H1 (cell line): Measurements from ENCODE around the gene ATG4D. TPM values are rescaled to one million over a fixed set of nuclear protein-coding genes. Genes with fewer than 3 reads are reported as not detected.

Experiments
- CTCF ChIA-PET: fragments of 300-600 bp; sonication (Branson Sonifier 250); formaldehyde crosslinking; loops from one replicate; lab custom pipeline; 2021; ENCODE audit not compliant: partially characterized antibody; lab: Charles Lee
- POLR2A ChIA-PET: fragments of 300-600 bp; sonication (Branson Sonifier 250); formaldehyde crosslinking; loops from one replicate; lab custom pipeline; 2021; ENCODE audit warnings: inconsistent platforms; ENCODE audit not compliant: partially characterized antibody; lab: Charles Lee
- DNase-seq, 2 experiments: peaks; one replicate each; pipeline versions ENCODE4 v3.0.0 to v3.0.0-alpha.2; 2010 to 2022; ENCODE audit warnings: low spot score in 2 of 2, low read depth in 1 of 2, mixed read lengths in 1 of 2
- FAIRE-seq: peaks from 2 replicates; lab custom pipeline; 2011; peaks lifted over from hg19 to GRCh38; lab: Jason Lieb, UNC
- H2AFZ ChIP-seq: 2 replicates; pipeline ENCODE4 v1.8.1; 2012; ENCODE audit warnings: low read length, inconsistent platforms
- H2AK5ac ChIP-seq: 2 replicates; pipeline ENCODE4 v1.6.1; 2013; ENCODE audit warnings: low read depth, low read length
- H2BK120ac ChIP-seq: replicated peaks from 2 replicates; pipeline ENCODE3; 2013; ENCODE audit warnings: low read depth, low read length, inconsistent platforms
- H2BK12ac ChIP-seq: 2 replicates; pipeline ENCODE4 v1.6.1; 2013; ENCODE audit warnings: low read depth, low read length
- H2BK15ac ChIP-seq: 2 replicates; pipeline ENCODE4 v1.6.1; 2013; ENCODE audit warnings: low read length
- H2BK20ac ChIP-seq: 2 replicates; pipeline ENCODE4 v1.6.1; 2013; ENCODE audit warnings: low read length
- H2BK5ac ChIP-seq: 2 replicates; pipeline ENCODE4 v1.6.1; 2013; ENCODE audit warnings: low read depth, low read length
- H3K14ac ChIP-seq: 2 replicates; pipeline ENCODE4 v1.6.1; 2013; ENCODE audit warnings: inconsistent platforms; ENCODE audit not compliant: insufficient read length
- H3K18ac ChIP-seq: 2 replicates; pipeline ENCODE4 v1.6.1; 2013; ENCODE audit warnings: low read length; ENCODE audit errors: extremely low read depth
- H3K23ac ChIP-seq: 2 replicates; pipeline ENCODE4 v1.6.1; 2013; ENCODE audit warnings: inconsistent platforms; ENCODE audit not compliant: insufficient read length
- H3K23me2 ChIP-seq: 2 replicates; pipeline ENCODE4 v1.6.1; 2013; ENCODE audit warnings: low read depth, low read length
- H3K27ac ChIP-seq: 2 replicates; pipeline ENCODE4 v1.6.1; 2011; ENCODE audit warnings: low read depth, low read length, inconsistent platforms
- H3K27me3 ChIP-seq, 4 experiments: replicated peaks in 1 of 4; 1 replicate in 1 of 4; 2 replicates in 3 of 4; pipeline versions ENCODE4 v1.6.1 to v1.8.1; 2011 to 2013; ENCODE audit warnings: low read length in 3 of 4, mild to moderate bottlenecking in 3 of 4, inconsistent platforms in 2 of 4, mixed read lengths in 2 of 4, moderate library complexity in 1 of 4; ENCODE audit not compliant: control insufficient read depth in 3 of 4, insufficient read depth in 3 of 4; ENCODE audit errors: extremely low read depth in 1 of 4
- H3K36me3 ChIP-seq, 4 experiments: 2 replicates each; pipeline versions ENCODE4 v1.6.1 to v1.8.1; 2011 to 2013; ENCODE audit warnings: mild to moderate bottlenecking in 4 of 4, low read length in 3 of 4, moderate library complexity in 2 of 4, control low read depth in 1 of 4, inconsistent platforms in 1 of 4; ENCODE audit not compliant: insufficient read depth in 4 of 4, control insufficient read depth in 2 of 4
- H3K4ac ChIP-seq: replicated peaks from 2 replicates; pipeline ENCODE3; 2013; ENCODE audit warnings: low read length, low read depth, mixed read lengths, inconsistent platforms; ENCODE audit not compliant: insufficient read length
- H3K4me1 ChIP-seq, 4 experiments: replicated peaks in 1 of 4; 1 replicate in 1 of 4; 2 replicates in 3 of 4; pipeline versions ENCODE4 v1.6.1 to v1.8.1; 2011 to 2013; ENCODE audit warnings: low read length in 3 of 4, inconsistent platforms in 2 of 4, mixed read lengths in 1 of 4; ENCODE audit not compliant: insufficient read depth in 4 of 4, control insufficient read depth in 3 of 4
- H3K4me2 ChIP-seq, 2 experiments: 2 replicates each; pipeline versions ENCODE4 v1.6.1 to v1.8.1; 2011 to 2013; ENCODE audit warnings: low read depth in 2 of 2, low read length in 2 of 2, control low read depth in 1 of 2, inconsistent platforms in 1 of 2, mild to moderate bottlenecking in 1 of 2; ENCODE audit not compliant: insufficient read depth in 1 of 2
- H3K4me3 ChIP-seq, 4 experiments: fragments of 200-600, 300-600 bp in 1 of 4; sonication (generic), shearing (Covaris generic), sonication (Bioruptor Twin) in 1 of 4; 2 replicates each; pipeline versions ENCODE4 v1.5.1 to v1.8.1; 2011 to 2016; ENCODE audit warnings: low read length in 4 of 4, low read depth in 3 of 4, control low read depth in 2 of 4, inconsistent platforms in 2 of 4, mild to moderate bottlenecking in 2 of 4, mixed read lengths in 1 of 4, moderate library complexity in 1 of 4; ENCODE audit not compliant: insufficient read depth in 2 of 4; ENCODE audit errors: extremely low read depth in 1 of 4
- H3K56ac ChIP-seq: replicated peaks from 2 replicates; pipeline ENCODE3; 2013; ENCODE audit warnings: low read depth, mild to moderate bottlenecking, mixed read lengths, low read length, inconsistent platforms; ENCODE audit not compliant: insufficient read length
- H3K79me1 ChIP-seq: 2 replicates; pipeline ENCODE4 v1.6.1; 2013; ENCODE audit warnings: low read depth, low read length, control low read depth
- H3K79me2 ChIP-seq, 2 experiments: 2 replicates each; pipeline versions ENCODE4 v1.6.1 to v1.8.1; 2012 to 2013; ENCODE audit warnings: low read length in 2 of 2, mild to moderate bottlenecking in 2 of 2, inconsistent platforms in 1 of 2; ENCODE audit not compliant: insufficient read depth in 2 of 2, control insufficient read depth in 1 of 2
- H3K9ac ChIP-seq, 4 experiments: replicated peaks in 1 of 4; 1 replicate in 1 of 4; 2 replicates in 3 of 4; pipeline versions ENCODE4 v1.6.1 to v1.8.1; 2011 to 2013; ENCODE audit warnings: low read depth in 3 of 4, low read length in 3 of 4, control low read depth in 2 of 4, mild to moderate bottlenecking in 2 of 4, moderate library complexity in 2 of 4, inconsistent platforms in 1 of 4; ENCODE audit errors: extremely low read depth in 1 of 4
- H3K9me3 ChIP-seq, 2 experiments: 2 replicates each; pipeline versions ENCODE4 v1.6.1 to v1.8.1; 2012 to 2013; ENCODE audit warnings: mild to moderate bottlenecking in 2 of 2, moderate library complexity in 2 of 2, control low read depth in 1 of 2, inconsistent platforms in 1 of 2, low read depth in 1 of 2, low read length in 1 of 2, mixed read lengths in 1 of 2; ENCODE audit not compliant: insufficient read depth in 2 of 2
- H4K20me1 ChIP-seq, 2 experiments: replicated peaks in 1 of 2; 2 replicates each; pipeline versions ENCODE3 to v1.8.1; 2011 to 2013; ENCODE audit warnings: inconsistent platforms in 2 of 2, low read length in 2 of 2, mild to moderate bottlenecking in 1 of 2; ENCODE audit not compliant: insufficient read depth in 2 of 2, control insufficient read depth in 1 of 2
- H4K5ac ChIP-seq: 2 replicates; pipeline ENCODE4 v1.6.1; 2013; ENCODE audit warnings: low read length, low read depth, mixed read lengths, inconsistent platforms; ENCODE audit not compliant: insufficient read length
- H4K8ac ChIP-seq: 2 replicates; pipeline ENCODE4 v1.8.0; 2013; ENCODE audit warnings: mild to moderate bottlenecking, moderate library complexity, low read length, inconsistent platforms; ENCODE audit not compliant: insufficient read depth; ENCODE audit errors: extremely low read depth
- H4K91ac ChIP-seq: replicated peaks from 2 replicates; pipeline ENCODE3; 2013; ENCODE audit warnings: low read length, mixed read lengths, inconsistent platforms; ENCODE audit not compliant: insufficient read length
- BRCA1 ChIP-seq: IDR thresholded peaks from 2 replicates; pipeline ENCODE4 v1.6.1; 2012; ENCODE audit warnings: low read depth, low read length, improper control_type of control experiment
- CBX5 ChIP-seq: fragments of 300-800, 300-1000 bp; sonication (generic); IDR thresholded peaks from 2 replicates; pipeline ENCODE4 v1.7.1; 2016; ENCODE audit warnings: antibody characterized with exemption, low read length, low read depth
- CEBPB ChIP-seq: IDR thresholded peaks from 2 replicates; pipeline ENCODE4 v1.6.1; 2012; ENCODE audit warnings: low read depth, low read length
- CTBP2 ChIP-seq: IDR thresholded peaks from 2 replicates; pipeline ENCODE4 v1.7.0; 2011; ENCODE audit warnings: borderline replicate concordance, mild to moderate bottlenecking, moderate library complexity, mixed read lengths, low read length; ENCODE audit not compliant: insufficient read depth, insufficient read length
- HDAC6 ChIP-seq: IDR thresholded peaks from one replicate; pipeline ENCODE4 v1.7.1; 2012; ENCODE audit warnings: low read depth, mild to moderate bottlenecking, inconsistent platforms, low read length, moderate library complexity
- JUND ChIP-seq: IDR thresholded peaks from 2 replicates; pipeline ENCODE4 v1.6.1; 2011; ENCODE audit warnings: mild to moderate bottlenecking, improper control_type of control experiment, low read length
- KDM5A ChIP-seq: fragments of 200-600 bp; IDR thresholded peaks from 2 replicates; pipeline ENCODE4 v1.7.1; 2012; ENCODE audit warnings: mild to moderate bottlenecking, low read length, inconsistent platforms, mixed read lengths
- MAX ChIP-seq: IDR thresholded peaks from 2 replicates; pipeline ENCODE4 v1.6.1; 2012; ENCODE audit warnings: inconsistent platforms
- RAD21 ChIP-seq, 2 experiments: IDR thresholded peaks in 1 of 2; conservative IDR thresholded peaks in 1 of 2; 2 replicates each; pipeline ENCODE4 v1.6.1; 2011; ENCODE audit warnings: low read depth in 2 of 2, low read length in 2 of 2, improper control_type of control experiment in 1 of 2, inconsistent platforms in 1 of 2, mild to moderate bottlenecking in 1 of 2, moderate library complexity in 1 of 2
- RNF2 ChIP-seq: fragments of 200-900, 300-1000 bp; sonication (generic); IDR thresholded peaks from 2 replicates; pipeline ENCODE4 v1.7.1; 2016; ENCODE audit warnings: borderline replicate concordance, low read depth, mild to moderate bottlenecking, antibody characterized with exemption, low read length; ENCODE audit not compliant: poor library complexity, severe bottlenecking; ENCODE audit errors: missing control alignments
- SIX5 ChIP-seq: IDR thresholded peaks from 2 replicates; pipeline ENCODE4 v1.6.1; 2011; ENCODE audit warnings: mild to moderate bottlenecking, low read depth, low read length
- SRF ChIP-seq: IDR thresholded peaks from 2 replicates; pipeline ENCODE4 v1.6.1; 2011; ENCODE audit warnings: mild to moderate bottlenecking, low read depth, low read length, moderate library complexity
- WGBS, 2 experiments: shearing (Covaris generic) in 1 of 2; methylation state at CpG; one replicate each; pipeline versions ENCODE4 v1.1.6 to v1.1.7; 2013 to 2015; ENCODE audit warnings: low lambda C conversion rate in 2 of 2, mixed read lengths in 2 of 2, inconsistent platforms in 1 of 2, low coverage in 1 of 2, missing lambda C conversion rate in 1 of 2; ENCODE audit not compliant: insufficient replicate concordance in 2 of 2, insufficient coverage in 1 of 2, insufficient read length in 1 of 2; ENCODE audit errors: extremely low coverage in 1 of 2, missing lambda C conversion rate in 1 of 2; 5-methylcytosine and 5-hydroxymethylcytosine counted together
- polyA plus RNA-seq, 7 experiments: library from polyadenylated mRNA; depleted of rRNA in 3 of 7; stranded (reverse) in 5 of 7; unstranded in 2 of 7; fragments of >200 nt in 5 of 7; fragments of 200-250 nt in 2 of 7; gene quantifications; 1 replicate in 5 of 7; 2 replicates in 1 of 7; 4 replicates in 1 of 7; pipeline versions ENCODE4 v1.2.1 to v1.2.3, GENCODE V29; 2011 to 2013; ENCODE audit warnings: missing spikeins in 2 of 7, mixed read lengths in 2 of 7
- total RNA-seq: library from RNA; stranded (reverse); fragmentation: NEBNext Ultra II Directional; extraction: Animal tissue kit (Norgen Biotek cat#: 25700); gene quantifications from 2 replicates; pipeline ENCODE4 v1.2.1, GENCODE V29; 2021
- TF ChIP-seq, protein P1 (sequence below): IDR thresholded peaks from 2 replicates; pipeline ENCODE4 v1.6.1; 2012; ENCODE audit warnings: inconsistent platforms

ATG4D gene
- total and polyA plus RNA-seq, 2 of the 8 experiments (the other 6 are each of a cell fraction or from before 2014, with no cell fraction given) = 39.6 to 43.7 TPM

- Histone ChIP-seq H2BK120ac (no peak overlapping the region), H4K5ac (no peak overlapping the region), H3K79me2 (no peaks in the 10 kb centered on the region), H4K20me1 (no peaks in the 10 kb centered on the region), H3K27ac (no peak overlapping the region), H3K9ac (no peak overlapping the region; a peak in 1 of 7 replicates), H3K4ac (no peak overlapping the region), H2BK5ac (no peak overlapping the region), H2AFZ (peak overlapping the region; percentile 58; the same call in 1 of the 2 replicates), H4K91ac (no peak overlapping the region), H4K8ac (no peak overlapping the region), H3K27me3 (no peaks in the 10 kb centered on the region), H2AK5ac (no peak overlapping the region), H3K4me2 (no peak overlapping the region), H3K4me1 (no peaks in the 10 kb centered on the region), H3K23ac (no peak overlapping the region), H3K14ac (no peak overlapping the region), H3K4me3 (no peak overlapping the region), H3K79me1 (no peaks in the 10 kb centered on the region), H2BK15ac (no peak overlapping the region), H3K9me3 (no peaks in the 10 kb centered on the region), H3K56ac (no peak overlapping the region), H3K18ac (no peak overlapping the region), H3K36me3 (no peaks in the 10 kb centered on the region), H2BK20ac (no peak overlapping the region), H3K23me2 (no peaks in the 10 kb centered on the region), H2BK12ac (no peak overlapping the region)
- CTCF ChIA-PET = interaction anchor here (1.1 to 8.3 kb wide), 8 partner anchors 10 to 52 kb away, joined by 3 to 55 read pairs (median 6); partner anchors contain the start of gene S1PR5
- POLR2A ChIA-PET = interaction anchor here (1.1 to 1.7 kb wide), 3 partner anchors 12 to 126 kb away, joined by 3 to 4 read pairs (median 3); no protein-coding TSS in a partner anchor
- WGBS, 2 experiments = 82% methylated on average over 6 of the region's 6 CpGs; no CpG with 5 or more reads in 1 of the 2 experiments
- DNase-seq = no peak
- FAIRE-seq = no peak
- no peak for TF ChIP-seq CTBP2
- TF ChIP-seq CEBPB = no peak
- no peak for TF ChIP-seq MAX
- TF ChIP-seq KDM5A = no peak
- no peak for TF ChIP-seq SRF
- TF ChIP-seq RAD21 (IDR thresholded peaks at IDR 0.05 in 1 of 2, conservative IDR thresholded peaks at IDR 0.05 in 1 of 2; ENCODE audit: low read depth in 2 of 2, low read length in 2 of 2) = no peak
- TF ChIP-seq RNF2 = no peak
- no peak for TF ChIP-seq JUND
- TF ChIP-seq, protein P1, sequence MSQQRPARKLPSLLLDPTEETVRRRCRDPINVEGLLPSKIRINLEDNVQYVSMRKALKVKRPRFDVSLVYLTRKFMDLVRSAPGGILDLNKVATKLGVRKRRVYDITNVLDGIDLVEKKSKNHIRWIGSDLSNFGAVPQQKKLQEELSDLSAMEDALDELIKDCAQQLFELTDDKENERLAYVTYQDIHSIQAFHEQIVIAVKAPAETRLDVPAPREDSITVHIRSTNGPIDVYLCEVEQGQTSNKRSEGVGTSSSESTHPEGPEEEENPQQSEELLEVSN = no peak
- TF ChIP-seq HDAC6 = no peak
- no peak for TF ChIP-seq SIX5
- no peak for TF ChIP-seq CBX5
- TF ChIP-seq BRCA1 = no peak
Measured at GRCh38 chr19:10535613-10536012, 8.1 kb upstream of the ATG4D start.
